Uterus (tissue), 4 donors: ENCODE measurements around the gene KCNMA1. TPM values are rescaled to one million over a fixed set of nuclear protein-coding genes. Genes with fewer than 3 reads are reported as not detected.

Experiments used
- DNase-seq, 2 donors: peaks; one replicate each; pipeline ENCODE4 v3.0.0-alpha.2; 2019 to 2020
- H3K27ac ChIP-seq, 2 donors: fragments of 200-600 bp; sonication (generic); 1 replicate in 1 of 2; 2 replicates in 1 of 2; pipeline ENCODE4 v1.5.1; 2016 to 2018
- H3K27me3 ChIP-seq, 2 donors: fragments of 200-600 bp; sonication (generic); one replicate each; pipeline ENCODE4 v1.5.1; 2018 to 2019; ENCODE audit warnings: control low read depth in 1 of 2
- H3K36me3 ChIP-seq, 2 donors: fragments of 200-600 bp; sonication (generic); one replicate each; pipeline ENCODE4 v1.5.1; 2019; ENCODE audit warnings: control low read depth in 1 of 2
- H3K4me1 ChIP-seq, 2 donors: fragments of 200-600 bp; sonication (generic); one replicate each; pipeline ENCODE4 v1.5.1; 2018 to 2019; ENCODE audit warnings: control low read depth in 1 of 2
- H3K4me3 ChIP-seq, 2 donors: fragments of 200-600 bp; sonication (generic); 1 replicate in 1 of 2; 2 replicates in 1 of 2; pipeline ENCODE4 v1.5.1; 2018 to 2019; ENCODE audit warnings: mild to moderate bottlenecking in 1 of 2
- H3K9me3 ChIP-seq, 2 donors: fragments of 200-600 bp; sonication (generic); one replicate each; pipeline ENCODE4 v1.5.1; 2019; ENCODE audit warnings: control low read depth in 1 of 2
- CTCF ChIP-seq, 4 experiments: fragments of 200-600 bp in 2 of 4; fragments of 450-650 bp in 2 of 4; sonication (generic) in 2 of 4; IDR thresholded peaks; one replicate each; pipeline ENCODE4 v1.5.1; 2016 to 2019; ENCODE audit warnings: antibody characterized with exemption in 4 of 4, mild to moderate bottlenecking in 2 of 4, moderate library complexity in 1 of 4
- POLR2A ChIP-seq, 2 donors: fragments of 450-650 bp; IDR thresholded peaks; one replicate each; pipeline ENCODE4 v1.6.1; 2016; ENCODE audit warnings: antibody characterized with exemption in 2 of 2, mild to moderate bottlenecking in 1 of 2, moderate library complexity in 1 of 2
- intact Hi-C: fragments of 100-400 bp; cut with DNase I; formaldehyde crosslinking; loops from one replicate; pipeline ENCODE4 v1.15.1; 2023; ENCODE audit warnings: low total_unique reads
- total RNA-seq, 4 donors: library from RNA; depleted of rRNA in 3 of 4; stranded (reverse); fragments of >200 nt in 3 of 4; gene quantifications; one replicate each; pipeline versions ENCODE4 v1.1.0 to v1.2.4, GENCODE V29; 2014 to 2023
- donor health status: DM: yes; HTN: yes; CAD: no.

Gene KCNMA1
- total RNA-seq, 4 donors from 2014 or later = 86.2 to 236 (median 164) TPM

GRCh38 chr10:77210645-77211044 is 427.0 kb downstream of the KCNMA1 start:
- Histone ChIP-seq H3K27ac (no peak overlapping the region), H3K4me3 (no peak overlapping the region), H3K36me3 (no peaks in the 10 kb centered on the region), H3K4me1 (no peaks in the 10 kb centered on the region), H3K27me3 (no peaks in the 10 kb centered on the region), H3K9me3 (no peaks in the 10 kb centered on the region)
- DNase-seq = no peak
- intact Hi-C loops = no loop called here
- TF ChIP-seq POLR2A (IDR thresholded peaks at IDR 0.05) (no peak), CTCF (IDR thresholded peaks at IDR 0.05) (no peak)

DNA sequence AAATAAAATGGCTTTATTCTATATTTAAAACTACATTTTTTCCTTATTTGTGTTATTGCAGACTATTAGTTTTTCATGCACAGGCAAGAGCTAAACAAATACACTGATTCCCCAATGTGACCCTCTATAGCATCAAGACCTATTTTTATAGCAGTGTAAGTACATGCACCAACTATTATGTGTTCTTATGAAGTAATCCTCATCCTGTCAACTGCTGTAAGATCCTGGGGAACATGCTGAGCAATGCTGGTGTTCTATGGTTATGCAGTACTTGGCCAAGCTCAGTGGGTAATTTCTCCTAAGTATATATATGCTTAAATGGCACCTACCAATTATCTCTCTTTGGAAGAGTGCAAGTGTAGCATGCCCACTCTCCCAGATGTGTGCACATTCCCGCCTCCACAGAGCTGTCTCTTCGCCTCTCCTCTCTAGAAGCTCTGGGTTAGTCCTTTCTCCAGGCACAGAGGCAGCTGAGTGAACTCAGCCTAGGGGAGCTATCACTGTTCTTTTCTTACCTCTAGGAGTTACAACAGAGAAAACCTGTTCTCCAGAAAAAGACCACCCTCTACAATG is 428.8 kb downstream of the KCNMA1 start:
- Histone ChIP-seq H3K9me3 (no peaks in the 10 kb centered on the region), H3K27ac (no peak overlapping the region), H3K4me3 (no peak overlapping the region), H3K4me1 (no peaks in the 10 kb centered on the region), H3K27me3 (no peaks in the 10 kb centered on the region), H3K36me3 (no peaks in the 10 kb centered on the region)
- no peak for TF ChIP-seq CTCF (IDR thresholded peaks at IDR 0.05)
- no peak for TF ChIP-seq POLR2A (IDR thresholded peaks at IDR 0.05)
- intact Hi-C loops = no loop called here
- no peak for DNase-seq

GRCh38 chr10:77207828-77208185 is 429.8 kb downstream of the KCNMA1 start:
- no peak for DNase-seq
- intact Hi-C loops = no loop called here
- H3K9me3 ChIP-seq = no peaks in the 10 kb centered on the region
- TF ChIP-seq POLR2A (IDR thresholded peaks at IDR 0.05) = no peak
- no peak for TF ChIP-seq CTCF (IDR thresholded peaks at IDR 0.05)
- H3K36me3 ChIP-seq = no peaks in the 10 kb centered on the region
- H3K27me3 ChIP-seq = no peaks in the 10 kb centered on the region
- H3K4me1 ChIP-seq = peaks cover 0 to 4% of the 10 kb centered on the region in 2 donors
- no peak overlapping the region for H3K4me3 ChIP-seq
- H3K27ac ChIP-seq = no peak overlapping the region

DNA sequence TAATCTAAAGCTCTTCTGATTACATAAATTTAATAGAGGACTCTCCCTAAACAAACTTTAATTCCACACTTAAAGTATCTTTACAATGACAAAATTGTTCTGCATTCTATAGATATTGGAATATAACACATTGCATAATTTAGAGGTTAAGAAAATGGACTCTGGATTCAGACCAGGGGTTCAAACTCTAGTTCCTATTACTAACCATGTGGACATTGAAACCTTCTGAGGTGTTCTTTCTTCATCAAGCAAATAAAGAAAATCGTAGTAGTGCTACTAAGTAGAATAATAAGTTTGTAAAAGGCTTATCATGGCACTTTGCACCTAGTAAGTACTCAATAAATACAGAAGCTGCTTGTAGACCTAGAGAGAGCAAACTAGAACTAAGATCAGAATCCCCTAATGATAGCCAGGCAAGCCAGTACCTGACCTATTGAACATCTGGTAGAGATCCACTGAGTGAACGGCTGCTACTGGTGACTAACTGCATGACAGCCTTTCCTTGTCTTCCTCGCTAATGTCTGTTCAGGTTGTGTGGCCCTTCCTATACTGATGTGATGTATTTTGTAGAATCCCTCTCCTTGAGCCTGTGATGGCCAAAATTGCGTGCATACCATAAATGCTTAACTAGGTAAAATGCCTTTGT is 430.3 kb downstream of the KCNMA1 start:
- Histone ChIP-seq H3K9me3 (no peaks in the 10 kb centered on the region), H3K27me3 (no peaks in the 10 kb centered on the region), H3K36me3 (no peaks in the 10 kb centered on the region), H3K27ac (no peak overlapping the region), H3K4me1 (peaks cover 0 to 7% of the 10 kb centered on the region in 2 donors), H3K4me3 (no peak overlapping the region)
- intact Hi-C loops = no loop called here
- DNase-seq = no peak
- no peak for TF ChIP-seq CTCF (IDR thresholded peaks at IDR 0.05)
- no peak for TF ChIP-seq POLR2A (IDR thresholded peaks at IDR 0.05)

DNA sequence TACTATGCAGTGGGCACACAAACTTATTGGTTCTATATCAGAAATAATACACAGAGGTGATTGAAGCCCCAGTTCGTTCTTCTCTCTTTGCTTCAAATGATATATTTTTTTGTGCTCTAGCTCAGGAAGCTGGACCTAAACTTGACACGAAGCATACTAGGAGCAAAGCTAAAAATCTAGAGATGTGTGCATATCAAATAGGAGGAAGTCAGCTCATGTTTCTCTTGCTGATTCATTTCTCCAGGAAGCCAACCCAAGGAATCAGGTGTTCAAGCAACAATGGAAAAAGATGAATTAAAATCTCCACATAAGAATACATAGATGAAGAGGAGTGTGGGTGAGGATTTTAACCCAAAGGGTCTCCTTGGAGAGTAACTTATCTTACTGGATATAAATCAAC is 432.5 kb downstream of the KCNMA1 start:
- intact Hi-C loops = no loop called here
- TF ChIP-seq POLR2A (IDR thresholded peaks at IDR 0.05) (no peak), CTCF (IDR thresholded peaks at IDR 0.05) (no peak)
- Histone ChIP-seq H3K27ac (peak overlapping the region in 1 of 2 donors; percentile 94), H3K36me3 (no peaks in the 10 kb centered on the region), H3K27me3 (no peaks in the 10 kb centered on the region), H3K9me3 (no peaks in the 10 kb centered on the region), H3K4me3 (no peak overlapping the region), H3K4me1 (peaks cover 0 to 7% of the 10 kb centered on the region in 2 donors)
- DNase-seq = no peak
